ENCODE results near the gene MFNG. TPM values are rescaled to one million over a fixed set of nuclear protein-coding genes. Genes with fewer than 3 reads are reported as not detected.

Gene MFNG
- total and polyA plus RNA-seq, 2 donors (not counting 1 experiment from before 2014, with no cell fraction given): 95.9 to 125 TPM

GRCh38 chr22:37431801-37432707, 54.1 kb downstream of the MFNG start:
- intact Hi-C loops (cut with micrococcal nuclease): no loop called here
- Histone ChIP-seq H3K4me2 (replicated peaks; ENCODE audit: low read depth, low read length, poor library complexity, severe bottlenecking) (no peak overlapping the region), H3K4me1 (ENCODE audit: control insufficient read depth in 2 of 2, insufficient read depth in 2 of 2, low read length in 2 of 2) (peaks cover 17 to 18% of the 10 kb centered on the region in 2 donors), H4K20me1 (ENCODE audit: control insufficient read depth, insufficient read depth, low read length, poor library complexity, severe bottlenecking) (no peaks in the 10 kb centered on the region), H3K4me3 (ENCODE audit: control extremely low read depth in 1 of 5, extremely low read depth in 1 of 5, insufficient read depth in 1 of 5, low read depth in 2 of 5, low read length in 4 of 5) (no peak overlapping the region), H3K27ac (ENCODE audit: low read length in 2 of 2) (no peak overlapping the region), H3K36me3 (replicated peaks in 1 of 2; ENCODE audit: control extremely low read depth in 1 of 2, control insufficient read depth in 1 of 2, extremely low read depth in 1 of 2, insufficient read depth in 2 of 2, low read length in 1 of 2) (no peaks in the 10 kb centered on the region), H3K79me2 (ENCODE audit: control insufficient read depth, insufficient read depth, low read length) (no peaks in the 10 kb centered on the region), H2AFZ (ENCODE audit: insufficient read depth, low read depth, low read length, poor library complexity, severe bottlenecking) (no peak overlapping the region), H3K9me3 (ENCODE audit: control extremely low read depth in 1 of 3, control insufficient read depth in 2 of 3, insufficient read depth in 1 of 3, low read length in 2 of 3) (peaks cover 0 to 20% (median 0%) of the 10 kb centered on the region in 3 donors), H3K27me3 (replicated peaks in 1 of 4; ENCODE audit: control extremely low read depth in 1 of 4, control insufficient read depth in 3 of 4, insufficient read depth in 4 of 4, low read length in 3 of 4) (peaks cover 0 to 60% (median 22%) of the 10 kb centered on the region in 4 experiments), H3K9ac (ENCODE audit: low read length) (no peak overlapping the region)
- DNase-seq (no peak), ATAC-seq (ENCODE audit: low read depth) (no peak)
- Mint-ChIP-seq H3K4me1 (peaks cover 9% of the 10 kb centered on the region), H3K27ac (no peak overlapping the region), H3K27me3 (peaks cover 54% of the 10 kb centered on the region), H3K4me3 (no peak overlapping the region), H3K9me3 (ENCODE audit: insufficient read depth) (no peaks in the 10 kb centered on the region)
- TF ChIP-seq CTCF (IDR thresholded peaks at IDR 0.05) (no peak), EZH2 (IDR thresholded peaks at IDR 0.05; ENCODE audit: borderline replicate concordance, insufficient read depth, low read depth, low read length, poor library complexity, severe bottlenecking) (no peak)
- 88% methylated on average over 9 of the region's 14 CpGs for WGBS (ENCODE audit: insufficient coverage)
- POLR2A ChIA-PET: interaction anchor here (0.7 kb wide), 1 partner anchor 31 kb away, joined by 3 read pairs; no protein-coding TSS in a partner anchor
- CTCF ChIA-PET: interaction anchor here (1.6 to 5.2 kb wide), 2 partner anchors 116 to 164 kb away, joined by 4 to 76 read pairs; no protein-coding TSS in a partner anchor

DNA sequence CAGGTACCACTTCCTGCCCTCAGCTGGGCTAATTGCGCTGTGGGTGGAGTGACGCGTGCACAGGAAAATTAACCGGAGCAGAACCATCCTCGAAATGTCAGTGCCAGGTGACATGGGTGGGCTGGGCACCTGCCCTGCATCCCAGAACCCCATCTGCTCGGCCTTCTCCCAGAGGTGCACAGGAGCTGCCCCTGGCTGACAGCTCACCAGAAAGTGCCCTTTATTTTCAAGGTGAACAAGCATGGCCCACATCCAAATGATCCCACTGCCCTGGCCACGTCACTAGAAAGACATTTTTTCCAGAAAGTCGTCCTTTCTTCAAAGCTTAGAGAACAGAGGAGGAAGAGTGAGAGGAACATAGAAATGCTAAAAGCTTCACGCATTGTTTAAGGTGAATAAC, 54.8 kb downstream of the MFNG start:
- ChIA-PET CTCF (interaction anchor here (1.0 to 5.2 kb wide), 3 partner anchors 115 to 171 kb away, joined by 3 to 76 read pairs (median 4); no protein-coding TSS in a partner anchor), POLR2A (interaction anchor here (0.7 kb wide), 1 partner anchor 30 kb away, joined by 3 read pairs; no protein-coding TSS in a partner anchor)
- TF ChIP-seq CTCF (IDR thresholded peaks at IDR 0.05): no peak
- no peak for TF ChIP-seq EZH2 (IDR thresholded peaks at IDR 0.05; ENCODE audit: borderline replicate concordance, insufficient read depth, low read depth, low read length, poor library complexity, severe bottlenecking)
- H3K79me2 ChIP-seq (ENCODE audit: control insufficient read depth, insufficient read depth, low read length): no peaks in the 10 kb centered on the region
- ATAC-seq (ENCODE audit: low read depth) (no peak), DNase-seq (no peak)
- H3K27ac Mint-ChIP-seq: no peak overlapping the region
- H3K4me3 Mint-ChIP-seq: no peak overlapping the region
- no peaks in the 10 kb centered on the region for H4K20me1 ChIP-seq (ENCODE audit: control insufficient read depth, insufficient read depth, low read length, poor library complexity, severe bottlenecking)
- WGBS (ENCODE audit: insufficient coverage): 92% methylated on average over 8 of the region's 9 CpGs
- H3K27me3 Mint-ChIP-seq: peaks cover 58% of the 10 kb centered on the region
- H3K9me3 ChIP-seq (ENCODE audit: control extremely low read depth in 1 of 3, control insufficient read depth in 2 of 3, insufficient read depth in 1 of 3, low read length in 2 of 3): peaks cover 0 to 22% (median 0%) of the 10 kb centered on the region in 3 donors
- no peak overlapping the region for H3K4me2 ChIP-seq (replicated peaks; ENCODE audit: low read depth, low read length, poor library complexity, severe bottlenecking)
- peaks cover 0 to 65% (median 25%) of the 10 kb centered on the region in 4 experiments for H3K27me3 ChIP-seq (replicated peaks in 1 of 4; ENCODE audit: control extremely low read depth in 1 of 4, control insufficient read depth in 3 of 4, insufficient read depth in 4 of 4, low read length in 3 of 4)
- H3K4me1 ChIP-seq (ENCODE audit: control insufficient read depth in 2 of 2, insufficient read depth in 2 of 2, low read length in 2 of 2): peaks cover 24 to 25% of the 10 kb centered on the region in 2 donors
- H3K4me3 ChIP-seq (ENCODE audit: control extremely low read depth in 1 of 5, extremely low read depth in 1 of 5, insufficient read depth in 1 of 5, low read depth in 2 of 5, low read length in 4 of 5): no peak overlapping the region
- no peak overlapping the region for H2AFZ ChIP-seq (ENCODE audit: insufficient read depth, low read depth, low read length, poor library complexity, severe bottlenecking)
- H3K4me1 Mint-ChIP-seq: peaks cover 13% of the 10 kb centered on the region
- no peaks in the 10 kb centered on the region for H3K9me3 Mint-ChIP-seq (ENCODE audit: insufficient read depth)
- no peak overlapping the region for H3K9ac ChIP-seq (ENCODE audit: low read length)
- intact Hi-C loops (cut with micrococcal nuclease): no loop called here
- H3K36me3 ChIP-seq (replicated peaks in 1 of 2; ENCODE audit: control extremely low read depth in 1 of 2, control insufficient read depth in 1 of 2, extremely low read depth in 1 of 2, insufficient read depth in 2 of 2, low read length in 1 of 2): no peaks in the 10 kb centered on the region
- no peak overlapping the region for H3K27ac ChIP-seq (ENCODE audit: low read length in 2 of 2)

Measured in B cell (primary cell).